ENCODE results near the gene WIPF3.

Gene WIPF3

DNA sequence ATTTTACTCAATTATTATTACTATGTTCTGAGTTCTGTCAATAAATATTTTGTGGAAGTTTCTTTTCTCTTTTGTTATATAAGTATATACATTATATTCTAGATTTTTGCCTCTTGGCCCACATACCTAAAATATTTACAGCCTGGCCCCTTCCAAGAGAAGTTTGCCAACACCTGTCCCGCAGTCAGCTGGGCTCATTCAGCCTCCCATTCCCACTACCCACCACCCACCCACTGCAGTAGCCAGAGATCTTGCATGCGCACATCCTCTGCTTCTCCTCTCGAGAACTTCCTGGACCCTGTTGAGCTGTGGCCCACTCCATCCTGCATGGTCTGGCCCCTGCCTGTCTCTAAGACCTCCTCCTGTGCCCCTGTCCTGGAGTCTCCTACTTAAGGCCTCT lies 33.6 kb downstream of the WIPF3 start:
- Histone ChIP-seq H3K27me3 (ENCODE audit: insufficient read depth, poor library complexity, severe bottlenecking) (peaks cover 2% of the 10 kb centered on the region), H3K4me3 (replicated peaks; ENCODE audit: insufficient read depth, low read length) (no peak overlapping the region), H3K27ac (replicated peaks) (no peak overlapping the region)
- no peak for DNase-seq (ENCODE audit: low read depth in 1 of 2, low spot score in 1 of 2)
- TF ChIP-seq, protein P1, sequence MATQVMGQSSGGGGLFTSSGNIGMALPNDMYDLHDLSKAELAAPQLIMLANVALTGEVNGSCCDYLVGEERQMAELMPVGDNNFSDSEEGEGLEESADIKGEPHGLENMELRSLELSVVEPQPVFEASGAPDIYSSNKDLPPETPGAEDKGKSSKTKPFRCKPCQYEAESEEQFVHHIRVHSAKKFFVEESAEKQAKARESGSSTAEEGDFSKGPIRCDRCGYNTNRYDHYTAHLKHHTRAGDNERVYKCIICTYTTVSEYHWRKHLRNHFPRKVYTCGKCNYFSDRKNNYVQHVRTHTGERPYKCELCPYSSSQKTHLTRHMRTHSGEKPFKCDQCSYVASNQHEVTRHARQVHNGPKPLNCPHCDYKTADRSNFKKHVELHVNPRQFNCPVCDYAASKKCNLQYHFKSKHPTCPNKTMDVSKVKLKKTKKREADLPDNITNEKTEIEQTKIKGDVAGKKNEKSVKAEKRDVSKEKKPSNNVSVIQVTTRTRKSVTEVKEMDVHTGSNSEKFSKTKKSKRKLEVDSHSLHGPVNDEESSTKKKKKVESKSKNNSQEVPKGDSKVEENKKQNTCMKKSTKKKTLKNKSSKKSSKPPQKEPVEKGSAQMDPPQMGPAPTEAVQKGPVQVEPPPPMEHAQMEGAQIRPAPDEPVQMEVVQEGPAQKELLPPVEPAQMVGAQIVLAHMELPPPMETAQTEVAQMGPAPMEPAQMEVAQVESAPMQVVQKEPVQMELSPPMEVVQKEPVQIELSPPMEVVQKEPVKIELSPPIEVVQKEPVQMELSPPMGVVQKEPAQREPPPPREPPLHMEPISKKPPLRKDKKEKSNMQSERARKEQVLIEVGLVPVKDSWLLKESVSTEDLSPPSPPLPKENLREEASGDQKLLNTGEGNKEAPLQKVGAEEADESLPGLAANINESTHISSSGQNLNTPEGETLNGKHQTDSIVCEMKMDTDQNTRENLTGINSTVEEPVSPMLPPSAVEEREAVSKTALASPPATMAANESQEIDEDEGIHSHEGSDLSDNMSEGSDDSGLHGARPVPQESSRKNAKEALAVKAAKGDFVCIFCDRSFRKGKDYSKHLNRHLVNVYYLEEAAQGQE (IDR thresholded peaks at IDR 0.05; ENCODE audit: insufficient replicate concordance, low read depth) = no peak
- TF ChIP-seq SPI1 (IDR thresholded peaks at IDR 0.05; ENCODE audit: borderline replicate concordance, low read depth) = no peak
- no peak for TF ChIP-seq GABPA (IDR thresholded peaks at IDR 0.05; ENCODE audit: low read depth)
- TF ChIP-seq, protein P2, sequence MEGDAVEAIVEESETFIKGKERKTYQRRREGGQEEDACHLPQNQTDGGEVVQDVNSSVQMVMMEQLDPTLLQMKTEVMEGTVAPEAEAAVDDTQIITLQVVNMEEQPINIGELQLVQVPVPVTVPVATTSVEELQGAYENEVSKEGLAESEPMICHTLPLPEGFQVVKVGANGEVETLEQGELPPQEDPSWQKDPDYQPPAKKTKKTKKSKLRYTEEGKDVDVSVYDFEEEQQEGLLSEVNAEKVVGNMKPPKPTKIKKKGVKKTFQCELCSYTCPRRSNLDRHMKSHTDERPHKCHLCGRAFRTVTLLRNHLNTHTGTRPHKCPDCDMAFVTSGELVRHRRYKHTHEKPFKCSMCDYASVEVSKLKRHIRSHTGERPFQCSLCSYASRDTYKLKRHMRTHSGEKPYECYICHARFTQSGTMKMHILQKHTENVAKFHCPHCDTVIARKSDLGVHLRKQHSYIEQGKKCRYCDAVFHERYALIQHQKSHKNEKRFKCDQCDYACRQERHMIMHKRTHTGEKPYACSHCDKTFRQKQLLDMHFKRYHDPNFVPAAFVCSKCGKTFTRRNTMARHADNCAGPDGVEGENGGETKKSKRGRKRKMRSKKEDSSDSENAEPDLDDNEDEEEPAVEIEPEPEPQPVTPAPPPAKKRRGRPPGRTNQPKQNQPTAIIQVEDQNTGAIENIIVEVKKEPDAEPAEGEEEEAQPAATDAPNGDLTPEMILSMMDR (IDR thresholded peaks at IDR 0.05; ENCODE audit: insufficient read depth, low read length) = no peak
- no peak for TF ChIP-seq POLR2AphosphoS5 (IDR thresholded peaks at IDR 0.05; ENCODE audit: low read depth)

DNA sequence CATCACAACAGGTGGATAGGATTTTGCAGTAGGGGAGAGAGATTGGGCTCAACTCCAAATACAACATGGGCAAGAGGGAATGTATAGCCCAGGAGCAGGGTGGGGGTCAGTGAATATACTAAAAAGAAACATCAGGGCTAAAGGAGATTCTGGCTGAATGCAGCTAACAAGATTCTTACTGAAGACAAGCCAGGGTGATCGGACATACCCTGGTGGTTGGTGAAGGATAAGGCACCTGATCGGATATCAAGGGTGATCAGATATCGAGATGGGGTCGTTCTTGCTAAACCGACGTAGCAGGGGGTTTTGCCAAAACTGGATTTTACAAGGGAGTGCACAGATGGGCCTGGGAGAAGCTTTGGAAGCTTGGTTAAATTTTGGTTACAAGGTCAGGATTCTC lies 34.4 kb downstream of the WIPF3 start:
- H3K27ac ChIP-seq (replicated peaks) = no peak overlapping the region

DNA sequence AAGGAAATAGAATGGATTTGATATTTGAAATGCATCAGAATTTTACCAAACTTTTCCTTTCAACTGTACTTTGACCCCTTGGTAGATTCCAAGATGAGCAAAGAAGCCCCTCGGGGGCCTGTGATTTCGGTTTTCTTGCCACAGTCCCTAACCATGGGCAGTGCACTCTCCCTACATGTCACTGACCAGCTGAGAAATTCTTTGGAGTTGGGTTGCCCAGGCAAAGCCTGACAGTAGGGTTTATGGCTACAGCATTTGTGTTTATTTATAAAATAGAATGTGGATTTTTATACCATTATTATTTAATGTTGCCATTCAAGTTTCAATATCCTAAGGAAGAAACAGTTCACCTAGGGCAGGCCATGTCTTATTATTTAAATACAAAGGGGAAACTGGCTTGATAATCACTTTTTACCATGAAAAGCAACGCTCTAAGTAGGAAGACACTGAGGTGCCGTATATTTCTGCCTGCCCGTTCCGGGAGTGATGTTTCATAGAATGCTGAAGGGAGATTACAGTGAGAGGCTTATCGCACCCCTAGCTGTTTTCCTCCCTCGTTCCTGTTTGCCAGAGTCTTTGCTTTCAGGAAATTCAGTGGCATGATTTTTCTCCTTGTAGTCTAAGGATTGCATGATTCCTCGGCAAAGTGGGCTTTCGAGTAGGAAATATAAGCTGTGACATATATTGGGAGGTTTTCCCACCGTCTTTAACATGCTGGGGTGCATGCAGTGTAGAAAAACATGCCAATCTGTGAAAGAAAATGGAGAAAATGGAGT lies 35.8 kb downstream of the WIPF3 start:
- Histone ChIP-seq H3K4me3 (replicated peaks; ENCODE audit: insufficient read depth, low read length) (no peak overlapping the region), H3K27ac (replicated peaks) (no peak overlapping the region), H3K27me3 (ENCODE audit: insufficient read depth, poor library complexity, severe bottlenecking) (peaks cover 4% of the 10 kb centered on the region)
- DNase-seq (ENCODE audit: low read depth in 1 of 2, low spot score in 1 of 2) = no peak
- TF ChIP-seq, protein P2 (IDR thresholded peaks at IDR 0.05; ENCODE audit: insufficient read depth, low read length) = no peak
- TF ChIP-seq, protein P1 (IDR thresholded peaks at IDR 0.05; ENCODE audit: insufficient replicate concordance, low read depth) = no peak
- no peak for TF ChIP-seq SPI1 (IDR thresholded peaks at IDR 0.05; ENCODE audit: borderline replicate concordance, low read depth)
- no peak for TF ChIP-seq GABPA (IDR thresholded peaks at IDR 0.05; ENCODE audit: low read depth)
- no peak for TF ChIP-seq POLR2AphosphoS5 (IDR thresholded peaks at IDR 0.05; ENCODE audit: low read depth)

More for the DNA sequence above, 34.4 kb downstream of the WIPF3 start:
- peaks cover 4% of the 10 kb centered on the region for H3K27me3 ChIP-seq (ENCODE audit: insufficient read depth, poor library complexity, severe bottlenecking)
- no peak for DNase-seq (ENCODE audit: low read depth in 1 of 2, low spot score in 1 of 2)
- no peak for TF ChIP-seq POLR2AphosphoS5 (IDR thresholded peaks at IDR 0.05; ENCODE audit: low read depth)
- TF ChIP-seq, protein P2 (IDR thresholded peaks at IDR 0.05; ENCODE audit: insufficient read depth, low read length) = no peak
- TF ChIP-seq, protein P1 (IDR thresholded peaks at IDR 0.05; ENCODE audit: insufficient replicate concordance, low read depth) = no peak
- no peak for TF ChIP-seq SPI1 (IDR thresholded peaks at IDR 0.05; ENCODE audit: borderline replicate concordance, low read depth)
- no peak for TF ChIP-seq GABPA (IDR thresholded peaks at IDR 0.05; ENCODE audit: low read depth)
- no peak overlapping the region for H3K4me3 ChIP-seq (replicated peaks; ENCODE audit: insufficient read depth, low read length)

Measured in HL-60 (cell line).